Keratinocyte (primary cell): ENCODE results near the gene FAM227A.

Experiments
- CTCF ChIP-seq, 3 experiments: IDR thresholded peaks in 1 of 3; conservative IDR thresholded peaks in 1 of 3; optimal IDR thresholded peaks in 1 of 3; 2 replicates in 2 of 3; 3 replicates in 1 of 3; pipeline versions ENCODE3 to v1.5.1; 2011; ENCODE audit warnings: low read length in 3 of 3, mild to moderate bottlenecking in 3 of 3, moderate library complexity in 2 of 3, control low read depth in 1 of 3, inconsistent platforms in 1 of 3; ENCODE audit not compliant: insufficient read depth in 2 of 3; ENCODE audit errors: extremely low read depth in 1 of 3
- EZH2 ChIP-seq: IDR thresholded peaks from one replicate; pipeline ENCODE4 v1.6.1; 2012; ENCODE audit warnings: inconsistent platforms, mild to moderate bottlenecking, low read length, moderate library complexity

GRCh38 chr22:38623351-38623750 is 32.8 kb downstream of the FAM227A start:
- no peak for TF ChIP-seq EZH2
- TF ChIP-seq CTCF (optimal IDR thresholded peaks at IDR 0.05 in 1 of 3, IDR thresholded peaks at IDR 0.05 in 1 of 3, conservative IDR thresholded peaks at IDR 0.05 in 1 of 3; ENCODE audit: extremely low read depth in 1 of 3, insufficient read depth in 2 of 3, low read length in 3 of 3): no peak
